OCI-LY7 (cell line): Measurements from ENCODE around the gene TRABD2B. TPM values are rescaled to one million over a fixed set of nuclear protein-coding genes. Genes with fewer than 3 reads are reported as not detected.

ENCODE experiments used
- BruUV-seq: library from RNA; stranded (reverse); fragments of 400-500 nt; replicated peaks from 2 replicates; lab custom pipeline; 2021; lab: Mats Ljungman, UMichigan
- CTCF ChIA-PET: fragments of 300-600 bp; sonication (Branson Sonifier 250); formaldehyde crosslinking; loops from one replicate; lab custom pipeline; 2022; ENCODE audit warnings: antibody characterized with exemption; ENCODE audit not compliant: unreplicated experiment; lab: Charles Lee
- POLR2A ChIA-PET: fragments of 300-600 bp; sonication (Branson Sonifier 250); formaldehyde crosslinking; loops from one replicate; lab custom pipeline; 2022; ENCODE audit warnings: antibody characterized with exemption; lab: Charles Lee
- DNase-seq: peaks from one replicate; pipeline ENCODE4 v3.0.0-alpha.2; 2015; ENCODE audit warnings: low spot score
- H2AFZ ChIP-seq: fragments of 200-600 bp; sonication (generic), shearing (Covaris generic); 2 replicates; pipeline ENCODE4 v1.6.1; 2014; ENCODE audit warnings: mild to moderate bottlenecking, antibody characterized with exemption, low read length, moderate library complexity
- H3K27ac ChIP-seq: fragments of 200-600 bp; sonication (generic); 2 replicates; pipeline ENCODE4 v1.5.1; 2014; ENCODE audit warnings: mixed run types, low read depth, mild to moderate bottlenecking, moderate library complexity, low read length, inconsistent platforms; ENCODE audit not compliant: poor library complexity, severe bottlenecking
- H3K36me3 ChIP-seq: fragments of 200-600 bp; sonication (generic); 2 replicates; pipeline ENCODE4 v1.6.1; 2014; ENCODE audit warnings: mild to moderate bottlenecking, antibody characterized with exemption, low read length, moderate library complexity, mixed read lengths; ENCODE audit not compliant: insufficient read depth
- H3K4me1 ChIP-seq: fragments of 200-600 bp; sonication (generic); 2 replicates; pipeline ENCODE4 v1.5.1; 2014; ENCODE audit warnings: mild to moderate bottlenecking, low read length; ENCODE audit not compliant: insufficient read depth, poor library complexity, severe bottlenecking
- H3K4me2 ChIP-seq: fragments of 200-600 bp; sonication (generic); 2 replicates; pipeline ENCODE4 v1.6.1; 2014; ENCODE audit warnings: mild to moderate bottlenecking, low read length
- H3K4me3 ChIP-seq: fragments of 200-600 bp; sonication (generic); 2 replicates; pipeline ENCODE4 v1.5.1; 2014; ENCODE audit warnings: mild to moderate bottlenecking, low read depth, low read length; ENCODE audit not compliant: poor library complexity, severe bottlenecking
- H3K79me2 ChIP-seq: fragments of 200-600 bp; sonication (generic); 2 replicates; pipeline ENCODE4 v1.6.1; 2016; ENCODE audit warnings: low read depth, mild to moderate bottlenecking, low read length, moderate library complexity, mixed read lengths; ENCODE audit not compliant: insufficient read depth
- H3K9me2 ChIP-seq: fragments of 200-600 bp; sonication (generic); 2 replicates; pipeline ENCODE4 v1.6.1; 2016; ENCODE audit warnings: mild to moderate bottlenecking, low read length, mixed read lengths; ENCODE audit not compliant: insufficient read depth
- H3K9me3 ChIP-seq: fragments of 200-600 bp; sonication (generic); 2 replicates; pipeline ENCODE4 v1.6.1; 2014; ENCODE audit warnings: mild to moderate bottlenecking, mixed run types, low read length, mixed read lengths
- H4K20me1 ChIP-seq: fragments of 200-600 bp; sonication (generic); 2 replicates; pipeline ENCODE4 v1.6.1; 2014; ENCODE audit warnings: mild to moderate bottlenecking, antibody characterized with exemption, low read length, moderate library complexity, mixed read lengths; ENCODE audit not compliant: insufficient read depth
- CTCF ChIP-seq: fragments of 200-600 bp; sonication (generic); conservative IDR thresholded peaks from 2 replicates; pipeline ENCODE4 v1.5.1; 2014; ENCODE audit warnings: mild to moderate bottlenecking, antibody characterized with exemption, low read length, moderate library complexity, mixed read lengths
- EZH2phosphoT487 ChIP-seq: fragments of 200-600 bp; sonication (generic); IDR thresholded peaks from 2 replicates; pipeline ENCODE4 v1.6.1; 2018; ENCODE audit warnings: low read depth, borderline replicate concordance, mild to moderate bottlenecking, mixed run types, antibody characterized with exemption, low read length, moderate library complexity, mixed read lengths
- intact Hi-C: fragments of 100-400 bp; cut with micrococcal nuclease; formaldehyde crosslinking; loops from one replicate; pipeline ENCODE4 v1.10.0; 2022; ENCODE audit not compliant: unreplicated experiment
- total RNA-seq, 2 experiments: library from RNA; depleted of rRNA in 1 of 2; stranded (reverse); fragments of >200 nt in 1 of 2; shearing (Covaris generic) in 1 of 2; gene quantifications; 2 replicates each; pipeline ENCODE4 v1.2.3, GENCODE V29; 2014 to 2022

Gene TRABD2B
- total RNA-seq, 2 experiments from 2014 or later = not detected

- H3K79me2 ChIP-seq = no peaks in the 10 kb centered on the region
- no peak for DNase-seq
- H3K4me1 ChIP-seq = peaks cover 11% of the 10 kb centered on the region
- ChIA-PET POLR2A (no interaction called here), CTCF (no interaction called here)
- TF ChIP-seq EZH2phosphoT487 = no peak
- H3K27ac ChIP-seq = no peak overlapping the region
- no peaks in the 10 kb centered on the region for H4K20me1 ChIP-seq
- no peak overlapping the region for H3K4me2 ChIP-seq
- no peaks in the 10 kb centered on the region for H3K9me2 ChIP-seq
- H3K9me3 ChIP-seq = no peaks in the 10 kb centered on the region
- H3K4me3 ChIP-seq = no peak overlapping the region
- no peaks in the 10 kb centered on the region for H3K36me3 ChIP-seq
- no TSS peak for BruUV-seq
- H2AFZ ChIP-seq = no peak overlapping the region
- intact Hi-C loops = no loop called here
Measured at GRCh38 chr1:47722101-47722500, 275.1 kb downstream of the TRABD2B start.

- Histone ChIP-seq H3K36me3 (no peaks in the 10 kb centered on the region), H4K20me1 (no peaks in the 10 kb centered on the region), H3K9me2 (no peaks in the 10 kb centered on the region), H3K9me3 (no peaks in the 10 kb centered on the region), H3K4me1 (peaks cover 7% of the 10 kb centered on the region), H3K79me2 (no peaks in the 10 kb centered on the region), H3K4me3 (no peak overlapping the region), H3K4me2 (no peak overlapping the region), H3K27ac (no peak overlapping the region), H2AFZ (no peak overlapping the region)
- intact Hi-C loops = no loop called here
- TF ChIP-seq EZH2phosphoT487 (no peak), CTCF (no peak)
- no TSS peak for BruUV-seq
- no peak for DNase-seq
- POLR2A ChIA-PET = no interaction called here
- CTCF ChIA-PET = no interaction called here
Measured at GRCh38 chr1:47720111-47720510, 277.1 kb downstream of the TRABD2B start.

- Histone ChIP-seq H3K79me2 (no peaks in the 10 kb centered on the region), H3K4me2 (no peak overlapping the region), H2AFZ (no peak overlapping the region), H3K9me3 (no peaks in the 10 kb centered on the region), H3K36me3 (no peaks in the 10 kb centered on the region), H3K4me1 (no peaks in the 10 kb centered on the region), H3K27ac (no peak overlapping the region), H4K20me1 (no peaks in the 10 kb centered on the region), H3K4me3 (no peak overlapping the region), H3K9me2 (no peaks in the 10 kb centered on the region)
- no TSS peak for BruUV-seq
- intact Hi-C loops = loop anchor here (10.0 kb wide), 1 partner anchor 523 kb away; the partner anchor contains the start of gene PDZK1IP1
- ChIA-PET POLR2A (interaction anchor here (1.2 kb wide), 1 partner anchor 11 kb away, joined by 5 read pairs; no protein-coding TSS in a partner anchor), CTCF (interaction anchor here (1.1 kb wide), 1 partner anchor 9 kb away, joined by 3 read pairs; no protein-coding TSS in a partner anchor)
- DNase-seq = no peak
- TF ChIP-seq CTCF (no peak), EZH2phosphoT487 (no peak)
Measured at GRCh38 chr1:47717341-47717740, 279.8 kb downstream of the TRABD2B start.
